Spleen (tissue), 11 donors: ENCODE results near the gene ARMC9. TPM values are rescaled to one million over a fixed set of nuclear protein-coding genes. Genes with fewer than 3 reads are reported as not detected.

Source experiments
- DNase-seq: peaks from one replicate; pipeline ENCODE4 v3.0.0-alpha.2; 2020
- H3K27ac ChIP-seq, 8 donors: fragments of 200-600 bp; sonication (generic) in 7 of 8; 1 replicate in 4 of 8; 2 replicates in 4 of 8; pipeline versions ENCODE4 v1.5.0 to v1.8.0; 2016 to 2021; ENCODE audit warnings: inconsistent platforms in 4 of 8, mild to moderate bottlenecking in 4 of 8, moderate library complexity in 1 of 8
- H3K27me3 ChIP-seq, 7 donors: fragments of 200-600 bp; sonication (generic) in 6 of 7; replicated peaks in 1 of 7; 1 replicate in 4 of 7; 2 replicates in 3 of 7; pipeline versions ENCODE4 v1.5.0 to v1.8.0; 2016 to 2021; ENCODE audit warnings: inconsistent platforms in 3 of 7, mild to moderate bottlenecking in 1 of 7
- H3K36me3 ChIP-seq, 6 donors: fragments of 200-600 bp; sonication (generic) in 5 of 6; 1 replicate in 4 of 6; 2 replicates in 2 of 6; pipeline versions ENCODE4 v1.5.0 to v1.8.0; 2016 to 2021; ENCODE audit warnings: inconsistent platforms in 2 of 6
- H3K4me1 ChIP-seq, 6 donors: fragments of 200-600 bp; sonication (generic) in 5 of 6; 1 replicate in 3 of 6; 2 replicates in 3 of 6; pipeline versions ENCODE4 v1.5.0 to v1.8.0; 2016 to 2021; ENCODE audit warnings: inconsistent platforms in 3 of 6
- H3K4me3 ChIP-seq, 8 donors: fragments of 200-600 bp; sonication (generic) in 7 of 8; 1 replicate in 4 of 8; 2 replicates in 4 of 8; pipeline versions ENCODE4 v1.5.0 to v1.8.0; 2016 to 2021; ENCODE audit warnings: inconsistent platforms in 4 of 8, mild to moderate bottlenecking in 4 of 8, moderate library complexity in 2 of 8
- H3K9me3 ChIP-seq, 8 donors: fragments of 200-600 bp; sonication (generic) in 7 of 8; 1 replicate in 4 of 8; 2 replicates in 4 of 8; pipeline versions ENCODE4 v1.5.0 to v1.8.0; 2016 to 2021; ENCODE audit warnings: inconsistent platforms in 4 of 8
- CTCF ChIP-seq, 11 experiments: fragments of 200-600 bp in 7 of 11; fragments of 450-650 bp in 4 of 11; sonication (generic) in 4 of 11; IDR thresholded peaks in 8 of 11; conservative IDR thresholded peaks in 3 of 11; 1 replicate in 7 of 11; 2 replicates in 4 of 11; pipeline versions ENCODE4 v1.4.0 to v1.8.0; 2016 to 2021; ENCODE audit warnings: antibody characterized with exemption in 11 of 11, inconsistent platforms in 4 of 11, mild to moderate bottlenecking in 1 of 11
- POLR2A ChIP-seq, 3 donors: fragments of 450-650 bp; IDR thresholded peaks; one replicate each; pipeline ENCODE4 v1.5.1; 2017; ENCODE audit warnings: antibody characterized with exemption in 3 of 3, mild to moderate bottlenecking in 1 of 3
- POLR2AphosphoS5 ChIP-seq, 3 donors: sonication (generic); formaldehyde crosslinking; IDR thresholded peaks; one replicate each; pipeline ENCODE4 v1.5.1; 2017; ENCODE audit warnings: antibody characterized with exemption in 3 of 3
- WGBS, 5 donors: extraction: QIAGEN DNeasy Blood & Tissue Kit in 3 of 5; methylation state at CpG; one replicate each; pipeline versions ENCODE4 v1.1.5 to v1.1.7; 2013 to 2018; 5-methylcytosine and 5-hydroxymethylcytosine counted together
- intact Hi-C: fragments of 100-400 bp; cut with DNase I; formaldehyde crosslinking; loops from one replicate; pipeline ENCODE4 v1.15.0; 2023; ENCODE audit warnings: low total_unique reads
- polyA plus RNA-seq, 3 donors: library from polyadenylated mRNA; stranded (reverse); fragments of 200-250 nt; gene quantifications; one replicate each; pipeline ENCODE4 v1.2.1, GENCODE V29; 2013
- total RNA-seq, 7 donors: library from RNA; depleted of rRNA in 3 of 7; stranded (reverse); fragments of >200 nt in 3 of 7; fragmentation: NEBNext Ultra II Directional in 4 of 7; extraction: Animal tissue kit (Norgen Biotek cat#: 25700) in 4 of 7; gene quantifications; one replicate each; pipeline versions ENCODE4 v1.1.0 to v1.2.1, GENCODE V29; 2016 to 2021
- donor health status: healthy with polysubstance abuse.
- donor health status: DM: no; HTN: no; CAD: no; lungs with moderate emphysema.
- donor health status: DM: no; HTN: no; CAD: no.
- donor health status: Bipolar disorder and iron deficiency.
- donor health status: healthy.
- donor health status: DM: no; HTN: no; CAD: no.
- donor health status: DM: yes; HTN: yes; CAD: no.

The ARMC9 gene
- total and polyA plus RNA-seq, 10 donors, result 0.83 to 8.9 (median 4.7) TPM

- 84 to 98% (median 86%) methylated on average over 10 of the region's 10 CpGs for WGBS, 5 donors
- DNase-seq, result no peak
Measured at GRCh38 chr2:231359441-231359840, 161.0 kb downstream of the ARMC9 start.

DNA sequence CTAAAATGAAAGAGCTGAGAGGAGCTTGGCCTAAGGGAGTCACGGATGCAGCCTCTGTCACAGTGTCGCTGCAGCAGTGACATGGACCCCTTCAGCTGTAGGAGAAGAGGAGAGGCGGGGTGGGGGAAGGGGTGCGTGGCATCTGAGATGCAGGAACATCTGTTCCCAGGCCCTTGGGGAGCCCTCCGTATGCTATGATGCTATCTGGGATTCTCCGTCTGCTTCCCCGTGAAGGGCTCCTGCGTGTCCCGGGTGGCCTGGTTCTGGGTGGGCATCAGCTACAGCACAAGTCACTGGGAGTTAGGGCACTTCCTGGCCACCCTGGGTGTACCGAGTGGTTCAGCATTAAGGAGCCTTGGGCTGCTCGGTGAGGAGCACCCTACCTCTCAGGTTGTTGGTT is 161.5 kb downstream of the ARMC9 start:
- Histone ChIP-seq H3K36me3 (peaks cover 0 to 11% (median 0%) of the 10 kb centered on the region in 6 donors), H3K9me3 (no peaks in the 10 kb centered on the region), H3K4me1 (peaks cover 0 to 30% (median 18%) of the 10 kb centered on the region in 6 donors), H3K4me3 (no peak overlapping the region), H3K27me3 (no peaks in the 10 kb centered on the region), H3K27ac (peak overlapping the region in 1 of 8 donors; percentile 71)
- no peak for TF ChIP-seq POLR2A (IDR thresholded peaks at IDR 0.05)
- no peak for TF ChIP-seq POLR2AphosphoS5 (IDR thresholded peaks at IDR 0.05)
- no peak for TF ChIP-seq CTCF (IDR thresholded peaks at IDR 0.05 in 8 of 11, conservative IDR thresholded peaks at IDR 0.05 in 3 of 11)
- no peak for DNase-seq
- intact Hi-C loops, result no loop called here
- 85 to 99% (median 94%) methylated on average over 9 to 11 of the region's 11 CpGs for WGBS, 5 donors

More at GRCh38 chr2:231359441-231359840, 161.0 kb downstream of the ARMC9 start:
- H3K27me3 ChIP-seq, result no peaks in the 10 kb centered on the region
- H3K27ac ChIP-seq, result no peak overlapping the region
- TF ChIP-seq POLR2A (IDR thresholded peaks at IDR 0.05), result no peak
- TF ChIP-seq POLR2AphosphoS5 (IDR thresholded peaks at IDR 0.05), result no peak
- TF ChIP-seq CTCF (IDR thresholded peaks at IDR 0.05 in 8 of 11, conservative IDR thresholded peaks at IDR 0.05 in 3 of 11), result no peak
- H3K9me3 ChIP-seq, result no peaks in the 10 kb centered on the region
- peaks cover 0 to 11% (median 0%) of the 10 kb centered on the region in 6 donors for H3K36me3 ChIP-seq
- peaks cover 0 to 26% (median 18%) of the 10 kb centered on the region in 6 donors for H3K4me1 ChIP-seq
- intact Hi-C loops, result no loop called here
- no peak overlapping the region for H3K4me3 ChIP-seq

GRCh38 chr2:231360401-231360800 is 162.0 kb downstream of the ARMC9 start:
- WGBS, 5 donors, result 88 to 95% (median 90%) methylated on average over 5 to 11 of the region's 11 CpGs
- H3K9me3 ChIP-seq, result no peaks in the 10 kb centered on the region
- intact Hi-C loops, result no loop called here
- DNase-seq, result no peak
- TF ChIP-seq CTCF (IDR thresholded peaks at IDR 0.05 in 8 of 11, conservative IDR thresholded peaks at IDR 0.05 in 3 of 11) (no peak), POLR2AphosphoS5 (IDR thresholded peaks at IDR 0.05) (no peak), POLR2A (IDR thresholded peaks at IDR 0.05) (no peak)
- H3K27ac ChIP-seq, result peak overlapping the region in 4 of 8 donors; percentile 31 to 79 (median 74)
- no peak overlapping the region for H3K4me3 ChIP-seq
- peaks cover 0 to 34% (median 18%) of the 10 kb centered on the region in 6 donors for H3K4me1 ChIP-seq
- peaks cover 0 to 11% (median 0%) of the 10 kb centered on the region in 6 donors for H3K36me3 ChIP-seq
- H3K27me3 ChIP-seq, result no peaks in the 10 kb centered on the region

DNA sequence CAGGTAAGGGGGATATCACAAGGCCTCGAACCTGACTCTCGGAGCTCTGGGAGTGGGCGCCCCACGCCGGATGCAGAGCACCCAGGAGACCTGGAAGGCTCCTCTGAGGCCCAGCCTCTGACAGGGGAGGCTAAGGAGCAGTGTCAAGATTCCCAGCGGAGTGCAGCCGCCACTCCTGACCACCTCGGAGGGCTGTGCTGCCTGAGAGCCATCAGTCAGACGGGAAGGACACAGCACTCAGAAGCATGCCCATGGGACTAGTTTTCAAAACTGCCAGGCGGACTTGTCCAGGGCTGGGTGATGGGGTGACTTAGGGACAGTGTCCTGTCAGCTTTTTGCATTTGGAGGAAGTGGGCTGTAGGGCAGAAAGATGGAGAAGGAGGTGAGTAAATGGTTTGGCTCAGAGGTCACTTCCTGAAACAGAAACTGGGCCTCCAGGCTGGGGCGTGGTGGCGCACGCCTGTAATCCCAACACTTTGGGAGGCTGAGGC is 162.5 kb downstream of the ARMC9 start:
- H3K27ac ChIP-seq, result peak overlapping the region in 4 of 8 donors; percentile 63 to 79 (median 74)
- H3K4me1 ChIP-seq, result peaks cover 0 to 34% (median 18%) of the 10 kb centered on the region in 6 donors
- H3K27me3 ChIP-seq, result no peaks in the 10 kb centered on the region
- 87 to 99% (median 88%) methylated on average over 7 to 13 of the region's 13 CpGs for WGBS, 5 donors
- peaks cover 0 to 11% (median 0%) of the 10 kb centered on the region in 6 donors for H3K36me3 ChIP-seq
- intact Hi-C loops, result no loop called here
- H3K9me3 ChIP-seq, result no peaks in the 10 kb centered on the region
- H3K4me3 ChIP-seq, result no peak overlapping the region
- DNase-seq, result no peak
- TF ChIP-seq POLR2AphosphoS5 (IDR thresholded peaks at IDR 0.05) (peak in 2 of 3 donors; percentile 20 to 22), CTCF (IDR thresholded peaks at IDR 0.05 in 8 of 11, conservative IDR thresholded peaks at IDR 0.05 in 3 of 11) (no peak)
